ENCODE measurements around the gene BST2.

BST2 gene, protein sequence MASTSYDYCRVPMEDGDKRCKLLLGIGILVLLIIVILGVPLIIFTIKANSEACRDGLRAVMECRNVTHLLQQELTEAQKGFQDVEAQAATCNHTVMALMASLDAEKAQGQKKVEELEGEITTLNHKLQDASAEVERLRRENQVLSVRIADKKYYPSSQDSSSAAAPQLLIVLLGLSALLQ

DNA sequence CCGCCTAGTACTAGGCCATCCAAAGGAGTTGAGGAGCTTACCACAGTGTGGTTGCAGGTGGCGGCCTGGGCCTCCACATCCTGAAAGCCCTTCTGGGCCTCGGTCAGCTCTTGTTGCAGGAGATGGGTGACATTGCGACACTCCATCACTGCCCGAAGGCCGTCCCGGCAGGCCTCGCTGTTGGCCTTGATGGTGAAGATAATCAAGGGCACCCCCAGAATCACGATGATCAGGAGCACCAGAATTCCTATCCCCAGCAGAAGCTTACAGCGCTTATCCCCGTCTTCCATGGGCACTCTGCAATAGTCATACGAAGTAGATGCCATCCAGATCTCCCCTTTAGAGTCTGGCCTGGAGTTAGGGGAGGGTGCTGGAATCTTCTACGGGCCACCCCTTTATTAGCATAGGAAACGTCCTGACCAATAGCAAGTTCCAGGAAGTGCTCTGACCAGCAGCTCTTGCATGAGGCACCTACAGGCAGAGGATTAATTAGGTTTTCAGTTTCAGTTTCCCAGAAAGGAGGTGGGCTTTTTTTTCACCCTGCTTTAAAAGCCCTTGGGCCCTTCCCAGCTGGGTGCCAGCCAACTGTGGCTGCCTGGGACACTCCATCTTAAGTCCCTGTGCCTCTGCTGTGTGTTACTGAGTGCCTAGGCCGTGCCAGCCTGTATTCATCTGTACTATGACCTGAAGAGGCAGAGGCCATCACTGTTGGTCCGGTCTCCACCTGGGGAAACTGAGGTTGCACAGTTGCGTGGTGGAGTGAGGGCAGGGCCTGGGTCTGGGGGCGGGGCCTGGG is at the start of gene BST2:
Gene BST2 (minus strand): TSS at position 381 of the 796 bp plus-strand sequence. CDS start 55 bp downstream, at position 326.
- DNase-seq = peak; percentile 71 to 80

DNA sequence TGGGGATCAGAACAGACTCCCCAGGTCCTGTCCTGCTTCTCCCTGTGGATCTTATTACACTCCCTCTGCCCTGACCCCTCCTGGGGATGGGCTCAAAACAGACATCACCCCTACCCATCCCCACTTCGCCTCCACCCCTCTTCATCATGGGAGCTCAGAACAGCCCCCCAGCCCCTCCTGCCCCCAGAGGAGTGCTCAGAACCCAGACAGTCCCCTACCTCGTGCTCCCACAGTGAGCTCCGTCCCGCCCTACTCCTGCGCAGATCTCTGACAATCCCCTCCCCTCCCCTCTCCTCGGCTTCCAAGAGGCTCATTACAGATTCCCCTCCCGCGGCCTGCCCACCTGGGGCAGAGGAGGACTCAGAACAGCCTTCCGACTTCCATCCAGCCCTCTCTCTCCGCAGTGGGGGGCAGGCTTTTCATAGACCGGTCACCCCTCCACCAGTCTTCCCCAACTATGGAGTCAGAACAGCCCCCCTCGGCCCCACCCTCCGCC is 49.2 kb upstream of the BST2 start:
- DNase-seq = no peak

DNA sequence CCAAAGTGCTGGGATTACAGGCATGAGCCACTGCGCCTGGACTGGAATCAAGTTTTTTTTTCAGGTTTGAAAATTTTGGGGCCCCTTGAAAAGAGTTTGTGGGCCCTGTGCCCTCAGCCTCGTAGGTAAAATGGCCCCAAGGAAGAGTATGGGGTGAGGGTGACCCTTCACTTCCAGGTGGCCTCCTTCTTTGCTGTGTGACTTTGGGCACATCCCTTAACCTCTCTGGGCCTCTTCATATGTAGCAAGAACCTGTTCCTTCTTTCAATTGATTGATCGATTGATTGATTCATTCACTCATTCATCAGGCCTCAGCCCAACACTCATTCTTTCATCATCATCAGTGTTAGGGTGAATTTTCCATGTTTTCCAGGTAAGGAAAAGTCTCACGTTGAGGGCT is 46.4 kb upstream of the BST2 start:
- DNase-seq = no peak

DNA sequence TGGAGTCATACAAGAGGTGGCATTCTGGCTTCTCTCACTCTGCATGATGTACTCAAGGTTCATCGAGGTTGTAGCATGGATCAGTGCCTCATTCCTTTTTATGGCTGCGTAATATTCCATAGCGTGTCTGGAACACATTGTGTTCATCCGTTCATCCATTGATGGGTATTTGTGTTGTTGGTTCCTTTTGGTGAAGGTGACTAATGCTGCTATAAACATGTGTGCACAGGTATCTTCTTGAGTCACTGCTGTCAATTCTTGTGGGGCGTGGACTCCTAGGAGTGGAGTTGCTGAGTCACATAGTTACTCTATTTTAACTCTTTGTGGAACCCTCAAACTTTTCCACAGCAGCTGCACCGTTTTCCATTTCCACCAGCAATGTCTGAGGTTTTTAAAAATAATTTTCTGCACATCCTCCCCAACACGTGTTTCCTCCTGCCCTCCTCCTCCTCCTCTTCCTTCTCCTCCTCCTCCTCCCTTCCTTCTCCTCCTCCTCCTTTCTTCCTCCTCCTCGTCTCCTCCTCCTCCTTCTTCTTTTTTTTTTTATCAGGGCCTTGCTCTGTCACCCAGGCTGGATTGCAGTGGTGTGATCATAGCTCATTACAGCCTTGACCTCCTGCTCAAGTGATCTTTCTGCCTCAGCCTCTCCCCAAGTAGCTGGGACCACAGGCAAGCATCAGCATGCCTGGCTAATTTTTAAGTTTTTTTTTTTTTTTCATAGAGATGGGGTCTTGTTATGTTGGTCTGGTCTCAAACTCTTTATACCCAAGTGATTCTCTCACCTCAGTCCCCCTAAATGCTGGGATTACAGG is 45.0 kb upstream of the BST2 start:
- no peak for DNase-seq

DNA sequence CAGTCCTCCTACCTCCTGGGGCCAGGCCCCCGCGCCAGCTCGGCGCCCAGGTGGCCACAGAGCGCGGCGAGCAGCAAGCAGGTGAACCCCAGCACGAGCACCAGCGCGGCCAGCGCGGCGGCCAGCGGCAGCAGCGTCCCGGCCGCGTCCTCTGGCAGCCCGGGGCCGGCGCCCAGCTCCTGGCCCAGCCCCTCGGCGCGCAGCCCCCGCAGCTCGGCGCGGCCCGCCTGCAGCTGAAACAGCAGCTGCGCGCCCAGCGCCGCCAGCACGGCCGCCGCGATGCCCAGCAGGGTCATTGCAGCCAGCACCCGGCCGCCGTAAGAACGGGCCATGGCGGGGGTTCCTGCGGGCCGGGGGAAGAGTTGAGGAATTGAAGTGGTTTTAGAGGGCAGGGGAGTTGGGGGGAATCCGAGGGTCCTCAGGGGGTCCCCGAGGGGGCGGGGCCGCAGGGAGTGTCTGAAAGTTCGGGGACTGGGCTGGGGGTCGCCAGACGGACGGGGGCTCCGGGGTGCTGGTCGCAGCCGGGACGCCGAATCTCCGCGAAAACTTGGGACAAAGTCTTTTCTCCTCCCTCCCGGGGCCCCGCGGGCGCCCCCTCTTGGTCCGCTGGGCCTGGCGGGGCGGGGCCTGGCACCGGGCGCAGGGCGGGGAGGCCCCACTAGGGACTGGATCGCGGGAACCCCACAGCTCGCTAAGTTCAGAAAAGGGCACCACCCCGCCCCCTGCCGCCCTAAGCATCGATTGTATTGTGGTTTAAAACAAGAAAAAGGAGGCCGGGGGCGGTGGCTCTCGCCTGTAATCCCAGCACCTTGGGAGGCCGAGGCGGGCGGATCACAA is 42.9 kb upstream of the BST2 start, which contains the start of gene TMEM221:
Gene TMEM221 (minus strand): TSS at position 538 of the 837 bp plus-strand sequence. CDS start 206 bp downstream, at position 332.
- DNase-seq = peak; percentile 57 to 59

DNA sequence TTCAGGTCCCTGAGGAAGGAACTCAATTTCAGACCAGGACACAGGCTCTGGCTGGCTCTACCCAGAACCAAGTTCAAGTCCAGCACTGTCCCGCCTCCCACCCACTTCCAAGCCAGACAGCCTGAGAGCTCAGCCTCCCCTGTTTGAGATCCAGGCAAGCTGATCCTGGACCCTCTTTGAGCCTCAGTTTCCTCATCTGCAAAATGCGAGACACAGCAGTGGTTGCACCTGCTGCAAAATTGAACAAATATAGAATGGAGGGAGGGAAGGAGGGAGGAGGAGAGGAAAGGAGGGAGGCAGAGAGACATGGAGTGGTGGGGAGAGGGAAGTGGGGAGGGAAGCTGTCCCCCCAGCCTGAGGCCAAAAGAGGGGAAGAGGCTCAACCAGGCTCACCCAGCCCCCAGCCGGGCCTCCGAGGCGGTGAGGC is 42.3 kb upstream of the BST2 start:
- no peak for DNase-seq

DNA sequence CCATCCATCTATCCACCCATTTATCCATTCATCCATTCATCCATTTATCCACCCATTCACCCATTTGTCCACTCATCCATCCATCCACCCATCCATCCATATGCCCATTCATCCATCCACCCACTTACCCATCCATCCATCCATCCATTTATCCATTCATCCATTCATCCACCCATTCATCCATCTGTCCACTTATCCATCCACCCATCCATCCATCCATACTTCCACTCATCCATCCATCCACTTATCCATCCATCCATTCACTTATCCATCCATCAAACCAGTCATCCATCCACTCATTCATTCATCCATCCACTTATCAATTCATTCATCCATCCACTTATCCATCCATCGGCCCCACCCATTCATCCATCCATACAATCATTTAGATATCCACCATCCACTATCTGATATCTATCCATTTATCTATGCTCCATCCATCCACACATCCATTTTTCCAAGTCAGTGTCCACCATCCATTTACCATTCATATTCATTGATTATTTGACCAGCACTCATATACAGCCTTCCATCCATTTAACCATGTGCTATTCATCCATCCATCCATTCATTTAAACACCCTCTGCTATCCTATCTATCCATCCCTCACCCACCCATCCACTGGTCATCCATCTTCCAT is 40.2 kb upstream of the BST2 start:
- no peak for DNase-seq

DNA sequence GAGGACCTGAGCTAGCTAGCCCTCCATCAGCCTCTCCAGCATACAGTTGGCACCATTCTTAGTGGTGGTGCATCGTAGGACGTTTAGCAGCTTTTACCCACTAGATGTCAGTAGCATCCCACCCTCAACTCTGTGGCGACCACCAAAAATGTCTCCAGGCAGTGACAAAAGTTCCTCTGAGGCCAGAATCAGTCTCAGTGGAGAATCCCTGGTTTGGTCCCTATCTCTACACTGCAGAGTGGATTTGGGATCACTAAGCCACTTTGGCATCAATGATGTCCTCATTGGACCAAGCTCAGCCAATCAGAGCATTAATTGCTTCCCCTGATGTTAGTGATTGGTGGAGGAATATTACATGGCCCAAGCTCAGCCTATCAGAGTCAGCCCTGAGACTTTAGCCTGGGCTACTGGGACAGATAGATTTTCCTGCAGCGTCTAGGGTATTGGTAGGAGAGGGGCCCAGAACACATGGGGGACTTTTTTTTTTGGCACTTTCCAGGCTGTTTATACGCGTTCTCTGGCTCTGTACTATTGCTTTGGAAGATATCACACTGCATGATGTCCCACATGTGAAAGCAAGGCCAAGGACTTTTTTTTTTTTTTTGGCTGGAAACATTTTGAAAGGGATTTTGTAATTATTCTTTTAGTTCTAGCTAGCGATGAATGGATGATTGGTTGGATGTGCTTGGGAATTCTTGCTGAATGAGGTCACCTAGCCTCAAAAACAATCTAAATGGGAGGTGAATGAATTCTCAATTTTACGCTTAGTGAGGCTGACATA is 36.0 kb upstream of the BST2 start:
- DNase-seq = peak in 1 of 2 donors; percentile 17

DNA sequence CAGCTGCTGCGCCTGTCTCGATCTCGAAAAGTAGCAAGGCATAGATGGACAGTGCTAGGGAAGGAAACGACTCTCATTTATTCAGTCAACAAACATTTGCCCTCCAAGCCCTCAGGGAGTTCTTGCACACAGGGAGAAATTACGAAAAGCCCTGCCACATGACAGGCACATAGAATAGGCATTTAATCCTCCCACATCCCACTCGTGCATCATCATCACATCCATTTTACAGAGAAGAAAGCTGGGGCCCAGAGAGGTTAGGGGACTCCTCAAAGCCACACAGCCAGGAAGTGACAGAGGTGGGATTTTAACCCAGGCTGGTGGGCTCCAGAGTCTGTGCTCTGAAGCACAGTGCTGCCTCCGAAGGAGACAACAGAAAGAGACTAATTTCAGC is 31.4 kb upstream of the BST2 start:
- no peak for DNase-seq

DNA sequence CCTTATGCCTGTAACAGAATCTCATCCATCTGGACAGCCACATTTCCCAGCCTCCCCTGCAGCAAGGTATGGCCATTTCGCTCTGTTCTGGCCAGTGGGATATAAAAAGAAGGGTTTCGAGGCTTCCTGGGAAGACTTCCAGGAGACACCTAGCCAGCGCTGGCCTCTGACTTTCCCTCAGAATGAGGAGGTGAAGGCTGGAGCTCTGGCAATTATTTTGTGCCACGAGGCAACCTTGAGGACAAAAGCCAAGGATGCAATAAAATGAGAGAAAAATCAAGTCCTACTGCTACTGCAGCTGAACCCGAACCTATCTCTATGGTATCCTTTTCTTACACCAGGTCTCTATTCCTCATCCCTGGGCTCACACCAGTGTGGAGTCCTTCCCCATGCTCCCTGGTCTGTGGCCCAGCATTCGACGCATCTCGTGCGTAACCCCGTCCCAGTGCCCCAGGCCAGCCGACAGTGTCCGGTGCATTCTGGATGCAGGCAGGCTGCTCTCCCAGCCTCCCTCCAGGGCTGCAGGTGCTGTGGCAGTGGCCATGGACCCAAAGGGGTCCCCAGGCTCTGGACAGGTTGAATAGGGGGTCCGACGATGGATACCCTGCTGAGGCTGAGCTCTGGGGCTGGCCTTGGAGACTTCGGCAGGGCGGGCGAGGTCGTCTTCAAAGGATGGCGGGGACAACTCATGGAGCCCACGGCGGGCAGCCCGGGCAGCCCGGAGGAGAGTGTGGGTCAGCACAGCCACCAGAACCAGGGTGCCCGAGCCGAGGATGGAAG is 30.9 kb upstream of the BST2 start:
- DNase-seq = no peak

DNA sequence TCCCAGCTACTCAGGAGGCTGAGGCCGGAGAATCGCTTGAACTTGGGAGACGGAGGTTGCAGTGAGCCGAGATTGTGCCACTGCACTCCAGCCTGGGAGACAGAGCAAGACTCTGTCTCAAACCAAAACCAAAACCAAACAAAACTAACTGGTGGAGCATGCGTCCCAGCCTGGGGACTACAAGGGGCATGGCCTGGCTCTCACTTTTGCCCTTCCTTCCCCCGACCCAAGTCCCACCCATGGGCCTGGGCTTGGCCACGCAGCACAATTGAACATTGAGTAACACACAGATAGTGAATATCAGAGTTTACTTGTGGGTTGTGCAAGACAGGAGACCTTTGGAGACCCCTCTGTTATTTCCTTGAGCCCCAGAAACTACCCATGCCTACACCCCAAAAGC is 29.8 kb upstream of the BST2 start:
- DNase-seq = no peak

DNA sequence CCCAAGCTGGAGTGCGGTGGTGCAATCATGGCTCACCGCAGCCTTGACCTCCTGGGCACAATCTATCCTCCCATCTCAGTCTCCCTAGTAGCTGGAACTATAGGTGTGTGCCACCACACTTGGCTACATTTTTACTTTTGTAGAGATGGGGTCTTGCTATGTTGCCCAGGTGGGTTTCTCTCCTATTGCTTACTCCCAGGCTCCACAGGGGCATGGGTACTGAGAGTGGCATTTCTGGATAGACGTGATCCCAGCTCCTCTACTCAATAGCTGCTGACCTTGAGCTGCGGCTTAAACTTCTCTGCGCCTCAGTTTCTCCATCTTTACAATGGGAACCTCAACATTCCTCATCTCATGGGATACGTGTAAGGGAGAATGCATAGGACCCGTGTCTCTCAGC is 26.0 kb upstream of the BST2 start:
- DNase-seq = no peak

DNA sequence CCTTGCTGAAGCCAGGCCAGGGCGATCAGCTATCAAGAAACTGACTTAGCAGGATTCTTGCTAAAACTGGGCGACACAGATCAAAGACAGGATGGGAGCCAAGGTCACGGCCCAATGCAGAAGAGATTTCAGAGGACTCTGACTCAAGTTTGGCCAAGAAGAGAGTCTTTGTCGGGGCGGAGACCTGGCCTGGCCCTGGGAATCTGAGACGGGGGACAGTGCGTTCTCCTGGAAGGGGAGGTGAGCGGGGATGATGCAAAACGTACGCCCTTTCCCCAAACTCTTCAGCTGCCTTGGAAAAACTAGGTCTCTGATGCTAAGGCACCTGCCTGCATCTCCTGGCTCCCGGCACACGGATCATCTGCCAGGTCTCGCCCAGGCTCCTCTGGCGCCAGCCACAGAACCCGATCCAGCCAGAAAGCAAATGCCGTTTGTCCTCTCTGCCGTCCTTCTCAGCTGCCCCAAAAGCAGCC is 24.2 kb upstream of the BST2 start:
- DNase-seq = no peak

DNA sequence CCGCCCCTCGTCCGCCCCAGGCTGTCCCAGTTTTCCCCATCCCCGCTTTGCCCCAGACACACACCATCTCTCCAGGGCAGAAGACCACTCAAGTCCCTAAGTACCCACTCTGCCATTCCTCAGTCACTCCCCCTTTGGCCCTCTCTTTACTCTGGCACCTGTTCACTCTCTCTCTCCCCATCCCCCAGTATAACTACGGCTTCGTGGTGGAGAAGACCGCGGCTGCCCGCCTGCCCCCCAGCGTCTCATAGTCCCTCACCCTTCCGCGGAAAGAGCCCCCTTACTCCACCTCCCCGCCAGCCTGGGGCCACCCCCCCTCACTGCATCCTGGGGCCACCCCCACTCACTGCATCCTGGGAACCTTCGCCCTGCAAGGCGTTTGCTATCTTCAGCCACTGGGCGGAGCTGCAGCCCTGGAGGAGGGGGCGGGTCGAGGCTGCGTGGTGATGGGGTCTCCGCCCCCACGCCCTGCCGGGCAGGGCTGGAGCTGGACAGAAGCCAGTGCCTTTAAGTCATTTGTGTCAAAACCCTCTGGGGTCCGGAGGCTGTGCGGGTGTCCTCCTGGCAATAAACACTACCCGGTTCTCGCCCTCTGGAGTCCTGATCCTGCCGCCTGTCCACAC is 19.4 kb upstream of the BST2 start:
- DNase-seq = no peak

DNA sequence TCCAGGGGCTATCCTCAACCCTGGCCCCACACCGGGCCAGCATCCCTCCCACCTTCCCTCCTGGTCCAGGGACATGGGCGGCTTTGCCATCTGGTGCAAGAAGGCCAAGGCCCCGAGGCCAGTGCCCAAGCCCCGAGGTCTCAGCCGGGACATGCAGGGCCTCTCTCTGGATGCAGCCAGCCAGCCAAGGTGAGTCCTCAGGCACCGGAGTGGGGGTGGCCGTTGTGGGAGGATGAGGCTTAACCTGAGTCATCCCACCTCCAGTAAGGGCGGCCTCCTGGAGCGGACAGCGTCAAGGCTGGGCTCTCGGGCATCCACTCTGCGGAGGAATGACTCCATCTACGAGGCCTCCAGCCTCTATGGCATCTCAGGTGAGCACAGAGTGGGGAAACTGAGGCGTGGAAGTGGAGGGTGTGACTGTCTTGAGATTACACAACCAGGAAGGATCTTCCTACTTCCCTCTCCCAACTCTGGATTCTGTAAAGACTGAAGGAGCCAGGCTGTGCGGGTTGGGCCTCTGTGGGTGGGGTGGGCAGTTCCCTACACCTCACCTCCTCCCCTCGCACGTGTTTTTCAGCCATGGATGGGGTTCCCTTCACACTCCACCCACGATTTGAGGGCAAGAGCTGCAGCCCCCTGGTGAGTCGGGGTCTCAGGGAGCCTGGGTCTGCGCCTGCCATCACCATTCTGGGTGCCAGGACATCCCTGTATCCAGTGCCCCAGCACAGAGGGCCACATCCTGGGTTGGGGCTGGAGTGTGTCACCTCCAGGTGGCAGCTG is 18.2 kb upstream of the BST2 start:
- no peak for DNase-seq

DNA sequence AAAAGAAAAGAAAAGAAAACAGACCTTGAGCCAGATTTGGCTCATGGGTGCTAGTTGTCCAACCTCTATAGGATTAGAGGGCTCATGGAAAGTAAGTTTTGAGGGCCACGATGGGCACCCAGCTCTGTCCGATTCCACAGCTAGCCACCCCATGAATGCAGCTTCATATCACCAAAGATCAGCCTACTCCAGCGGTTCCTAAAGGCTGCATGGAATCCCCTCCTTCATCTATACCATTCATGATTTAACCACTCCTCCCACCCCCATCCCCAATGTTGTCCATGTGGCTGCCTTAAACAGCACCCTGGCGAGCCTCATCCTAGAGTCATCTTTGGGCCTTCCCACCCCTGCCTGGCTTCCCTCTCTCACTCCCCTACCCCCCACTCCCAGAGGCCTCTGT is 16.5 kb upstream of the BST2 start:
- no peak for DNase-seq

DNA sequence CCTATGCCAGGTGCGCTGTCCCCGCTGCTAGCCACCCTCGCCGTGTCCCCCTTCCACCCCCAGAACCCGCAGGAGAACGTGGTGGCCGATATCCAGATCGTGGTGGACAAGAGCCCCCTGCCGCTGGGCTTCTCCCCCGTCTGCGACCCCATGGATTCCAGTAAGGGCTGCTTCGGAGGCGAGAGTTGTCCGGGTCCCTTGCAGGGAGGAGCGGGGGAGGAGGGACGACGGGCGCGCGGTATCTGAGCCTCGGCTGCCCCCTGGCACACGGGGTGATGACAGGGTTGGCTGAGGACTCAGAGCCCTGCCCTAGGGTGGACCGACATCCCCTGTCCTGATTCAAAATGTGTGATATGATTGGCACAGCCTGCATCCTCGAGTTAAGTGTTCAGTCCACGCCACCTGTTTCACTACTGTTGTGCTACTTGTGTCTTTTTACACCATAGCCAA is 15.1 kb upstream of the BST2 start:
- DNase-seq = no peak

DNA sequence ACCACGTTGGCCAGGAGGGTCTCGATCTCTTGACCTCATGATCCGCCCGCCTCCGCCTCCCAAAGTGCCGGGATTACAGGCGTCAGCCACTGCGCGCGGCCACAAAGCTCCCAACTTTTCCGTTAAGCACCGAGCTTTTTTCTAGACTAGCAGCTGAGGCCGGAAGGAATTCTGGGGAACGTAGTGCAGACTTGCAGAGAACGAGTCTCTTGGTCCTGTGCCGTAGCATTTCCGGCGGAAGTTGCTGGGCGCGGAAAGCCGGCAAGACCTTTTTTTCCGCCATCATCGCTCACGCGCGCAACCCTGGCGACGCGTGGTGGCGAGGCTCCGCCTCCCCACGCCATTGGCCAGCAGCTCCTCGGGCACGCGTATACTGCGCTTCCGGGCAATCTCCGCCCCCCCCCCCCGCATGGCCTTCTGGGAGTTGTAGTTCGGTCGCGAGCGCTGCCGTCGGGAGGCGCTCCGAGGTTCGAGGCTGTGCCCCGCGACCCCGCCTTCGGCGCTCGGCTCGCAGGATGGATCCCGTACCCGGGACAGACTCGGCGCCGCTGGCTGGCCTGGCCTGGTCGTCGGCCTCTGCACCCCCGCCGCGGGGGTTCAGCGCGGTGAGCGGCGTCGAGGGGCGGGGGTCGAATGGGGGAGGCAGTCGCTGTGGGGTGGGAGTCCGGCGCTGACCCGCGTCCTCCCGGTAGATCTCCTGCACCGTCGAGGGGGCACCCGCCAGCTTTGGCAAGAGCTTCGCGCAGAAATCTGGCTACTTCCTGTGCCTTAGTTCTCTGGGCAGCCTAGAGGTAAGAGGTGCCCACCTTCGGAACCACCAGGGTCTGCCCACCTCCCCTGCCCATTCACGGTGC is 14.4 kb upstream of the BST2 start, which contains the start of gene MVB12A:
Gene MVB12A (plus strand): TSS at position 427 of the 854 bp plus-strand sequence. CDS start 89 bp downstream, at position 516.
- peak; percentile 97 to 98 for DNase-seq

Data from CD4-positive, alpha-beta T cell treated with Interleukin-1 beta for 1 hour (primary cell).